ENCODE results near the gene SIRT2.

Gene SIRT2

DNA sequence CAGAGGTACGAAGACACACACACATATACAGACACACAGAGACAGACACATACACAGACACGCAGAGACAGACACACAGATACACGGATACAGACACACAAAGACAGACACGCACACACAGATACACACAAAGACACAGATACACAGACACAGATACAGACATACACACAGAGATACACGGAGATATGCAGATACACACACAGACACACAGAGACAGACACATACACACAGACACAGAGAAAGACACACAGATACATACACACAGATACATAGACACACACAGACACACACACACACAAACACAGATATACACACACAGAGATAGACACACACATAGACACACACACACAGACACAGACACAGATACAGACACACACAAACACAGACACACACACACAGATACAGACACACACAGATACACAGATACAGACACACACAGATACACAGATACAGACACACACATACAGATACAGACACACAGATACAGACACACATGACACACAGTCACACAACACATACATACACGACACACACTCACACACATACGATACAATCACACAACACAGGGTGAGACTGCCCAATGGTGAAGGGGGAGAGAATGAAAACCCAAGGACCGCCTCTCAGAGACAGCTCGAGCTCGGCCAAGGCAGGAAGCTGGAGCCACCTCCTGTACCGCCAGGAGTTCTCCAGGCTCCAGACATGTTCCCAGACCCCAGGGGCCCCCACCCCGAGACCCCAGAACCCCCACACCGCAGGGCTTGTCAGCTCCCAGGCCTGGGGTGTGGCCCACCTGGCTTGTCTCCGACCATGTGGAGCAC lies 21.4 kb upstream of the SIRT2 start (continued):
- TF ChIP-seq ZNF239 (tag by site-specific recombination; IDR thresholded peaks at IDR 0.05) = peak; percentile 86
- TF ChIP-seq, protein P1, sequence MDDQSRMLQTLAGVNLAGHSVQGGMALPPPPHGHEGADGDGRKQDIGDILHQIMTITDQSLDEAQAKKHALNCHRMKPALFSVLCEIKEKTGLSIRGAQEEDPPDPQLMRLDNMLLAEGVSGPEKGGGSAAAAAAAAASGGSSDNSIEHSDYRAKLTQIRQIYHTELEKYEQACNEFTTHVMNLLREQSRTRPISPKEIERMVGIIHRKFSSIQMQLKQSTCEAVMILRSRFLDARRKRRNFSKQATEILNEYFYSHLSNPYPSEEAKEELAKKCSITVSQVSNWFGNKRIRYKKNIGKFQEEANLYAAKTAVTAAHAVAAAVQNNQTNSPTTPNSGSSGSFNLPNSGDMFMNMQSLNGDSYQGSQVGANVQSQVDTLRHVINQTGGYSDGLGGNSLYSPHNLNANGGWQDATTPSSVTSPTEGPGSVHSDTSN (CRISPR knock-in tag; IDR thresholded peaks at IDR 0.05) = no peak
- TF ChIP-seq, protein P2, sequence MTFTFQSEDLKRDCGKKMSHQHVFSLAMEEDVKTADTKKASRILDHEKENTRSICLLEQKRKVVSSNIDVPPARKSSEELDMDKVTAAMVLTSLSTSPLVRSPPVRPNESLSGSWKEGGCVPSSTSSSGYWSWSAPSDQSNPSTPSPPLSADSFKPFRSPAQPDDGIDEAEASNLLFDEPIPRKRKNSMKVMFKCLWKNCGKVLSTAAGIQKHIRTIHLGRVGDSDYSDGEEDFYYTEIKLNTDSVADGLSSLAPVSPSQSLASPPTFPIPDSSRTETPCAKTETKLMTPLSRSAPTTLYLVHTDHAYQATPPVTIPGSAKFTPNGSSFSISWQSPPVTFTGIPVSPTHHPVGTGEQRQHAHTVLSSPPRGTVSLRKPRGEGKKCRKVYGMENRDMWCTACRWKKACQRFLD (tag by site-specific recombination; IDR thresholded peaks at IDR 0.05) = no peak
- TF ChIP-seq ZBTB26 (tag by site-specific recombination; optimal IDR thresholded peaks at IDR 0.05) = peak; percentile 19
- TF ChIP-seq ZNF175 (tag by site-specific recombination; IDR thresholded peaks at IDR 0.05) = peak; percentile 15; the same call in 1 of the 2 replicates
- peak; percentile 9; the same call in 1 of the 2 replicates for TF ChIP-seq ZNF791 (tag by site-specific recombination; IDR thresholded peaks at IDR 0.05)
- TF ChIP-seq ZSCAN18 (tag by site-specific recombination; IDR thresholded peaks at IDR 0.05) = peak; percentile 48; the same call in 1 of the 2 replicates
- peak; percentile 91; the same call in 1 of the 2 replicates for TF ChIP-seq ZNF621 (tag by site-specific recombination; IDR thresholded peaks at IDR 0.05)
- no peak for TF ChIP-seq ZFHX2 (tag by site-specific recombination; conservative IDR thresholded peaks at IDR 0.05)
- no peak for TF ChIP-seq GFI1B (tag by site-specific recombination; IDR thresholded peaks at IDR 0.05)
- TF ChIP-seq GLIS2 (tag by site-specific recombination; IDR thresholded peaks at IDR 0.05) = no peak
- TF ChIP-seq KLF8 (tag by site-specific recombination; IDR thresholded peaks at IDR 0.05) = peak; percentile 8
- TF ChIP-seq ZFP69B (tag by site-specific recombination; IDR thresholded peaks at IDR 0.05) = no peak
- TF ChIP-seq, protein P3, sequence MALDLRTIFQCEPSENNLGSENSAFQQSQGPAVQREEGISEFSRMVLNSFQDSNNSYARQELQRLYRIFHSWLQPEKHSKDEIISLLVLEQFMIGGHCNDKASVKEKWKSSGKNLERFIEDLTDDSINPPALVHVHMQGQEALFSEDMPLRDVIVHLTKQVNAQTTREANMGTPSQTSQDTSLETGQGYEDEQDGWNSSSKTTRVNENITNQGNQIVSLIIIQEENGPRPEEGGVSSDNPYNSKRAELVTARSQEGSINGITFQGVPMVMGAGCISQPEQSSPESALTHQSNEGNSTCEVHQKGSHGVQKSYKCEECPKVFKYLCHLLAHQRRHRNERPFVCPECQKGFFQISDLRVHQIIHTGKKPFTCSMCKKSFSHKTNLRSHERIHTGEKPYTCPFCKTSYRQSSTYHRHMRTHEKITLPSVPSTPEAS (tag by site-specific recombination; IDR thresholded peaks at IDR 0.05) = peak; percentile 97
- TF ChIP-seq ZBTB48 (tag by site-specific recombination; IDR thresholded peaks at IDR 0.05) = peak; percentile 39; the same call in 1 of the 2 replicates

- peaks cover 41 to 58% of the 10 kb centered on the region in 2 experiments for H3K36me3 ChIP-seq (ENCODE audit: control insufficient read depth in 2 of 2, insufficient read depth in 1 of 2, low read length in 2 of 2)
- CTCF ChIA-PET = interaction anchor here (4.1 kb wide), 1 partner anchor 10 kb away, joined by 36 read pairs; the partner anchor contains the start of genes MRPS12 and SARS2
- no peaks in the 10 kb centered on the region for H3K4me1 ChIP-seq (ENCODE audit: control insufficient read depth, insufficient read depth, low read length)
- POLR2A ChIA-PET = interaction anchor here (0.5 to 1.4 kb wide), 3 partner anchors 10 to 88 kb away, joined by 3 to 5 read pairs (median 5); partner anchors contain the start of genes ECH1, MRPS12 and SARS2
- H3K27ac ChIP-seq (ENCODE audit: extremely low read depth, low read depth, low read length) = peak overlapping the region; percentile 8; the same call in 1 of the 2 replicates
- no peak overlapping the region for H3K4me3 ChIP-seq (ENCODE audit: low read depth, low read length)
- H3K9me3 ChIP-seq (ENCODE audit: control insufficient read depth, insufficient read depth, low read depth, low read length) = no peaks in the 10 kb centered on the region
- TF ChIP-seq SP7 (tag by site-specific recombination; IDR thresholded peaks at IDR 0.05) (0 out of 2 replicates have a peak, but pooled peaks have one; percentile 7), ZBTB21 (tag by site-specific recombination; IDR thresholded peaks at IDR 0.05) (0 out of 2 replicates have a peak, but pooled peaks have one; percentile 17), INSM2 (tag by site-specific recombination; IDR thresholded peaks at IDR 0.05) (no peak), WT1 (tag by site-specific recombination; IDR thresholded peaks at IDR 0.05) (0 out of 2 replicates have a peak, but pooled peaks have one; percentile 36), ZNF302 (tag by site-specific recombination; IDR thresholded peaks at IDR 0.05; ENCODE audit: low read depth) (no peak), PRDM1 (tag by site-specific recombination; IDR thresholded peaks at IDR 0.05) (peak; percentile 77), ZNF701 (tag by site-specific recombination; IDR thresholded peaks at IDR 0.05) (no peak), ZNF248 (tag by site-specific recombination; IDR thresholded peaks at IDR 0.05) (no peak), ZNF76 (tag by site-specific recombination; IDR thresholded peaks at IDR 0.05; ENCODE audit: borderline replicate concordance, low read depth) (no peak)
- TF ChIP-seq, protein P4, sequence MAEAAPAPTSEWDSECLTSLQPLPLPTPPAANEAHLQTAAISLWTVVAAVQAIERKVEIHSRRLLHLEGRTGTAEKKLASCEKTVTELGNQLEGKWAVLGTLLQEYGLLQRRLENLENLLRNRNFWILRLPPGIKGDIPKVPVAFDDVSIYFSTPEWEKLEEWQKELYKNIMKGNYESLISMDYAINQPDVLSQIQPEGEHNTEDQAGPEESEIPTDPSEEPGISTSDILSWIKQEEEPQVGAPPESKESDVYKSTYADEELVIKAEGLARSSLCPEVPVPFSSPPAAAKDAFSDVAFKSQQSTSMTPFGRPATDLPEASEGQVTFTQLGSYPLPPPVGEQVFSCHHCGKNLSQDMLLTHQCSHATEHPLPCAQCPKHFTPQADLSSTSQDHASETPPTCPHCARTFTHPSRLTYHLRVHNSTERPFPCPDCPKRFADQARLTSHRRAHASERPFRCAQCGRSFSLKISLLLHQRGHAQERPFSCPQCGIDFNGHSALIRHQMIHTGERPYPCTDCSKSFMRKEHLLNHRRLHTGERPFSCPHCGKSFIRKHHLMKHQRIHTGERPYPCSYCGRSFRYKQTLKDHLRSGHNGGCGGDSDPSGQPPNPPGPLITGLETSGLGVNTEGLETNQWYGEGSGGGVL (tag by site-specific recombination; IDR thresholded peaks at IDR 0.05) = peak; percentile 7; the same call in 1 of the 2 replicates
These were observed 20.6 kb upstream of the SIRT2 start for GRCh38 chr19:38919837-38920601.
